Activated T-helper 9 cell treated with anti-CD3 and anti-CD28 coated beads, Interleukin-2, amount 50 U/mL, for 16 hours (primary cell): ENCODE measurements around the gene GRIA2.
"Not testable (repeated sequence)": the region's sequence is repeated elsewhere in the genome, so short reads cannot be mapped to it uniquely, and the experiment has no call there.

Experiments used
- DNase-seq: peaks from one replicate; pipeline ENCODE4 v3.0.0-alpha.2; 2020; ENCODE audit warnings: low read depth

Gene GRIA2

DNA sequence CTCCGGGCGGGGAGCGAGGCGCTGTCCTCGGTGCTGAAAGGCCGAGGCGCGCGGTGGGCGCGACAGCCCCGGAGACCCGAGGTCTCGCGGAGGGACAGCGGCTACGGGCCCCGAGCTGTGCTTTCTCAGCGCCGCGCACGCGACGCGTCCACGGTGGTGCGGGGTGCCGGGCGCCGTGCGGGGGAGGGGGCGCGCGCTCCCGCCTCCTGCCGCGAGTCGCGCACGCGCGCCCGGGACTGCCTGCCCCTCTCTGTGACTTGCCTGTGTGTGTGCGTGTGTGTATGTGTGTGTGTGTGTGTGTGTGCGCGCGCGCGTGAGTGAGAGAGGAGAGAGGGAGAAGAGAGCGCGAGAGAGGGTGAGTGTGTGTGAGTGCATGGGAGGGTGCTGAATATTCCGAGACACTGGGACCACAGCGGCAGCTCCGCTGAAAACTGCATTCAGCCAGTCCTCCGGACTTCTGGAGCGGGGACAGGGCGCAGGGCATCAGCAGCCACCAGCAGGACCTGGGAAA, at the start of gene GRIA2:
Gene GRIA2 (plus strand): TSS at position 358 of the 511 bp plus-strand sequence. CDS start 315 bp downstream, outside the sequence.
- no peak for DNase-seq

DNA sequence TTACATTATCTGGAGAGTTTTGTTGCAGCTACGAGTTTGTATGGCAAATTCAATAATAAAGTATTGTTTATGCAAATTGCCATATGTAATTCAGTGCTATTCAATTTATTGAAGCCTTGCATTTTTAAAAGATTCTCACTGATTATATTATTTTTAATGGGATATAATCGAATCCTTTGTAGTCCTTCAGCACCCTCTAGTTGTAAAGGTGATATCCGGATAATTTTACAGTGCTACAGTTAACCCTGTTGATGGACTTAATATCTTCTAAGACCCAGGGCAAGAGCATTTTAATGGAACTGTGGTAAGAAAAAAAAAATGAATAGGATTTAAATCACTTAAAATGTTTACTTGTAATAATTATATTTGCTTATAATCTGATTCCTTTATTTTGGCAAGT, 48.5 kb upstream of the GRIA2 start:
- no peak for DNase-seq

DNA sequence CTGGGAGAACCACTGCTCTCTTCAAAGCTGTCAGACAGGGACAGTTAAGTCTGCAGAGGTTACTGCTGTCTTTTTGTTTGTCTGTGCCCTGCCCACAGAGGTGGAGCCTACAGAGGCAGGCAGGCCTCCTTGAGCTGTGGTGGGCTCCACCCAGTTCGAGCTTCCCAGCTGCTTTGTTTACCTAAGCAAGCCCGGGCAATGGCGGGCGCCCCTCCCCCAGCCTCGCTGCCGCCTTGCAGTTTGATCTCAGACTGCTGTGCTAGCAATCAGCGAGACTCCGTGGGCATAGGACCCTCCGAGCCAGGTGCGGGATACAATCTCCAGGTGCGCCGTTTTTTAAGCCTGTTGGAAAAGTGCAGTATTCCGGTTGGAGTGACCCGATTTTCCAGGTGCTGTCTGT, 40.3 kb upstream of the GRIA2 start:
- DNase-seq = not testable (repeated sequence)

DNA sequence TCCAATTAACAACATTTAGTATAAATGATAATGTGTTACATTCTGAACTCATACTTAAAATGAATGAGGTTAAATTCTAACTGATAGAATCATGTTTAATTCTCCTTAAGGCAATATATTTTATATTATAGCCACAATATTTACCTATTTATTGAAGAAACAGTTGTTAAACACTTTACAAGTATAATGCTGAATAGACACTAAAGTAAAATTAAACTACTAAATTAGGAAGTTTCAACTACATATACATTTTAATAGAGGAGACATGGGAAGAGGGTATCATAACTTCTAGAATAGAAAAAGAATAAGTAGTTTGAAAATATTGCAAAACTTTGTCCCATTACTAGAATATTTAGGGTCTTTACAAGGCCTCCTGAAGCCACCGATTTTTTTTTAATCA, 36.2 kb upstream of the GRIA2 start:
- DNase-seq = no peak

- DNase-seq = no peak
These were observed 35.2 kb upstream of the GRIA2 start for GRCh38 chr4:157185363-157185762.

DNA sequence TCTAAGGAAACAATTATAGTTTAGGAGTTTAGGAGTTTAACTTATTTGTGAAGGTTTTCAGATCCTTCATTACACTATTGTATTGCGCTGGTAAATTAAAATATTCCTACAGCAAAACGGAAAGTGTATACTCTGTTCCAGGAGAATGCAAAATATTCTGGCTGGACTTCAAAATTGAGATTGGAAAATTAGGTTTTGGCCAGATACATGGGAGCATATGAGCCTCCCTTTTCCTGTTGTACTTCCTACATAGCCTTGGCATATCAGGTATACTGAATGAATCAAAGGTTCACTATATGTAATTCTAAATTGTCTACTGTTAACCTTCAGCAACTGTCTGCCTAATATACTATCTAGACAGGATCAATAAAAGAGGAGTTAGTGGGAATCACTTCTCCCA, 25.2 kb upstream of the GRIA2 start:
- no peak for DNase-seq

- DNase-seq = no peak
These were observed 24.5 kb upstream of the GRIA2 start for GRCh38 chr4:157196046-157196445.

DNA sequence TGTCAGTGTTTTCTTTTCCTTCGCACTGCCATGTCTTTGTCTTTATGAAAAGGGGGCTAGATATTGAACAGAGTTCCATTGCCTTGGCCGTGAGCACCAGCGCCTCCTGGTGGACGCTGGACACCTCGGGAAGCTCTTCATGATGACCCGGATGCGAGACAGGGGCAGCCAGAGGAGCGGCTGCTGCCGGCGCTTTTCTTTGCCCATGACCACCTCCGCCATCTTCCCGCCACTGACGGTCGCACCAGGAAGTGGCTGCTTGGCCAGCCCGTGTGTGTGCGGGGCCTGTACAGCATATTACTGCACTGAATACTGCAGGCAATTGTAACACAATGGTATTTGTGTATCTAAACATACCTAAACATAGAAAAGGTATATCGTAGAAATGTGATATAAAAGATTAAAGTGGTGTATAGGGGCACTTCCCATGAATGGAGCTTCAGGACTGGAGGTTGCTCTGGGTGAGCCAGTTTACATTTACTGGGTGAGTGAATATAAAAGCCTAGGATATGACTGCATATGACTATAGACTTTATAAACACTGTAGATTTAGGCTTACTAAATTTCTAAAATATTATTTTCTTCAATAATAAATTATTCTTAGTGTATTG, 15.8 kb upstream of the GRIA2 start:
- no peak for DNase-seq

DNA sequence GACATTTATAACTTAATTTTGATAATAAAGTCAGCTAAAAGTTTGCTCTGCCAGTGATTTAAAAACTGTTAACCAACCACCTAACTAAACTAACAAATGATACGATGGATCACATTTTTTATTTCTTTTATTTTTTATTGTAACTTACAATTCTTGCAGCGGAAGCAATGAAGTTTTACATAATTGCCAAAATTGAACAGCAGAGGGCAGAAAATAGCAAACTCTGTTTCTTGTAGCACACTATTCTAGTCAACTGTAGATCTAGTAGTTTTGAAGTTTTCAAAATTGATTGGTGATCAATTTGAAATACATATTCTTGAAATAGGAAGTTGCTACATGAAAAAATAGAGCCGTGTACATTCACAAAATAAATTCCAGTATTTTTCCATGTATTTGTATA, 2.8 kb upstream of the GRIA2 start:
- DNase-seq = no peak

DNA sequence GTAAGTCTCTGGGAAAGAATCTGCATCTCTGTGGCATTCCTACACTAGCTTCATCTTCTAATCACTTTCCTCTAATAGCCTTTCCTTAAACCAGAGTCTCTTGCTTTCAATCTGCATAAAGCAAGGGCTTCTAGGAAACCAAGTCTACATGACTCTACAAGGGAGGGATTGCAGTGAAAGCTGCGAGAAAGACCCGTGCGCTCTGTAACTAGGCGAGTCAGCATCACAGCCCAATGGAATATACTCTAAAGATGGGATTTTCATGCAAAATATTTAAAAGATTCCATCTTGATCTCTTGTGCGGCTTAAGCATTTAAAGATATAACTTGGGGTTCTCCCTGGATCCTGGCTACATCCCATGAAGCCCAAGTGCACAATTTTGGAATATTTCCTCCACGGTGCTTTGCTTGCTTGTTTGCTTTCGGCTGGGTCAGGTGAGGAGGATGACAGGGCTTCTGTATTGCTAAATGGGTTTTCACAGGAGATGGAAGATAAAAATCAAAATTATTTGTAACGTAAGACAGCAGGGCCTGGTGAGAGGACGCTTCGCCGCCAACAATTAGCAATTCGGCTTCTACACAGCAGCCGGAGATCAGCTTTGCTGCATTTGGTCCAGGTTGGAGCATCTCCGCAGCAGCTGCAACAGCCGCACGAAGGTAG, 687 bp upstream of the GRIA2 start:
- no peak for DNase-seq

- DNase-seq = no peak
These were observed 932 bp downstream of the GRIA2 start for GRCh38 chr4:157221426-157221894.

DNA sequence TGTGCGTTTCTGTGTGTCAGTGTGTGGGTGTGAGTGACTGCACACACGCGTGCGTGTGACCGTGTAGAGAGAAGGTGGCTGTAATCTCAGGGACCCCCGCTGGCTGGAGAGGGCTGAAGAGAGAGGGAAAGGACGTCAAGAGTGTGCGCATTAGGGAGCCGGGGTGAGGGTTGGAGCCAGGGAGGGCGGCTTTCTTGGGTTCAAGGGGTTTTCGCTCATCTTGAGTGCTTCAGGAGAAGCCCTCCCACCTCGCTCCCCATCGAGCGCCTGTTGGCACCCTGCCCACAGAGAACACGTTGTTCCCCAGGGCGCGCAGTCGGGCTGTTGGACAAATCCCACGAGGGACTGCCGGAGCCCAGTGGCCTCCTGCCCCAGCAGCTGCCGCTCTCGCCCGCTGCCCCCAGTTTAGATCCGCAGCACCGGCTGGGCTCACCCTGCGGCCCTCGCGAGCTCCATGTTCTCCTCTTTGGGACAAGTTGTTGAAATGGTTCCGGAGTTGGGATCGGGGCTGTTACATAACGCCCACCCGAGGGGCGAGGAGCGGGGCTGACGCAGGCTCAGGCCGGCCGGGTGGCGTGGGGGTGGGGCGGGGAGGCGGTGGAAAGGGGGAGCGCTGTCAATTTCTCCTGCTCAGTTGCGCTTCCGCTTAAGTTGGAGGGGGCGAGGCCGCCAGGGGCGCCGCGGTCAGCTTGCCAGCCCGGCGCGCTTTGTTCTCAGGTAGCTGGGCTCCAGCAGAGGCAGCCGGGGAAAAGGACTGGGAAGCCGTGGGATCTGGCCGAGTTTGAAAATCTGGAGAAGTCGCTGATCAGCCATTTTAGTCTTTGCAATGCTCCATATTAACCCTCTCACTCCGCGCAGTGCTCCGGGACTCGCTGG, 1.6 kb downstream of the GRIA2 start:
- no peak for DNase-seq

DNA sequence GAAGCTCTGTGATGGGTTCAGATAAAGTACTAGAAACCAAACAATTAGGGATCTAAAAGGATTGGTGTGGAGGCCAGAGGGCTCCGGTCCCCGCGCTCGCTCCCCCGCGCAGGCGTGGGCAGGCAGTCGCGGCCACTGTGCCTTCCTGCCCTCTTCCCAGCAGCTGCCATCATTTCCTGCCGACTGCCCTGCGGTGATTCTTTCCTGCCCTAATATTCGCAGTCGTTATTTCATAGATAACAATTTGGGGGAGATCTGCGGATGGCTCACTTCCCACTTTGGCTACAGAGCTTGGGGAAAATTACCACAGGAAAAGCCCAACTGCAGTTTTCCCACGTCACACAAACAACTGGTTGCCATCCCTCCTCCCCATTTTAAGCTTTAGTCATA, 2.2 kb downstream of the GRIA2 start:
- DNase-seq = no peak

GRCh38 chr4:157223456-157223855, 2.9 kb downstream of the GRIA2 start:
- DNase-seq = no peak

DNA sequence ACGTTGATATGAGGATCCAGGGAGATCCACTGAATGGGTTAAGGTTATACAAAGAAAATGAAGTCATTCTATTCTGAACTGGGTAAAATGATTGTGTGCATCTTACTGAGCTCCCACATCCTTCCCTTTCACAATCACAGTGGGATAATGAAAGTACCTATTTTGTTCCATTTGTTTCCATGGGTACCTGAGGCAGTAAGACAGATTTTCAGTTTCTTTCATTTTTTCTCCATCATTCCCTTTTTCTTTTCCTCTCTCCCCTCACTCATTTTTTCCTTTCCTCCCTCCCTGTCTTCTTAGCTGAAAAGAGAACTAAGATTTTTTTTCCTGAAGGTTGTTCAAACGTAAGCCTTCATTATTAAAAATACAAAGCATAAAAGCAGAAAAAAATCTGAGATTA, 4.6 kb downstream of the GRIA2 start:
- no peak for DNase-seq

GRCh38 chr4:157226035-157226434, 5.5 kb downstream of the GRIA2 start:
- DNase-seq = no peak

DNA sequence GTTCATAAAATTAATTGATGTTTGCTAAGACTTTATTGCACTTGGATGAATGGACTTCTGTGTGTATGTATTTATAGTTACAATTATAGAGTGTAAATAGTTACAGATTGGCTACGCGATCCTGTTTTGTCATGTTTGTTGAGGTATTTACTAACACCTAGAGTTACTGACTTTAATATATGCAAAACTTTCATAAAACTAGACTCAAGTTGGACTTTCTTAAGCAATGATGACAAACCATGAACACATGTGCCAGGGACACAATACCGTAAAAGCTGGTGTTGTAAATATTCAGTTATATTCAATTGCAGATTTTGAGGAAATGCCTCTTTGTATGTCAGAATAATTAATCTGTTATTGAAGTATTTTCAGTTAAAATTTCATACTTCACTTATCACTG, 6.1 kb downstream of the GRIA2 start:
- no peak for DNase-seq

DNA sequence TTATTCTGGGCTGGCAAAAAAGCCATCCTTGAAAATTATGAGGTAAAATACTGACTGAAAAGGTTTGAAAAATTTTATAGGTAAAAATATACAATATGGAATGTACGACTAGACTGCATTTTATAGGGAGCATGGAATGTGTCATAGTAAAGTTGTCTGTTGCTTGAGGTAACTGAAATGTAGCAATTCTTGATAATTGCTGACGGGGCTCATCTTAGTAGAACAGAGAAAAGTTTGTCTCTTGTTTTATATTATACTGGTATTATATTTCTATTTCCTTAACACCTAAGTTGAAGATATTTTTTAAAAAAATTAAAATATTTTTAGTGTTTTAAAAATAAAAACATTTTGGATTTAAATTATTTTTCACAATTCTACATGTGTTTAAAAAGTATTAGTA, 11.0 kb downstream of the GRIA2 start:
- no peak for DNase-seq

GRCh38 chr4:157242871-157243270, 22.3 kb downstream of the GRIA2 start:
- DNase-seq = no peak

DNA sequence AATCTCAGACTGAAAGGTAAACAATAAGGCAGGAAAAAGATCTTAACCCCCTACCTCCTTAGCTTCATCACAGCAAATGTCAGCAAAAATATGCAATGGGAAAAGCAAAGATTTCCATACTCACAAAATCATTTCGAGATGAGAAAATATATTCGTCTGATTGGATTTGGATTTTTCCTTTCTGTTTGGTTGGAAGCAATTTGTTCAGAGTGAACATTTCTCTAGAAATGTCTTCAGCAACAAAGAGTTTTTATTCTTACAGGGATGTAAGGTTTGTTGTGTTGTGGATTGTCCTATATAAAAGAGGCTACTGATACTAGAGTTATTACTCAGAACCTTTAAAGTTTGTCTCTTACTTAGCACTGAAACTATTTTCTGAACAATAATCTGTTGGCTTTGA, 23.8 kb downstream of the GRIA2 start:
- DNase-seq = no peak

GRCh38 chr4:157245351-157245750, 24.8 kb downstream of the GRIA2 start:
- DNase-seq = no peak

DNA sequence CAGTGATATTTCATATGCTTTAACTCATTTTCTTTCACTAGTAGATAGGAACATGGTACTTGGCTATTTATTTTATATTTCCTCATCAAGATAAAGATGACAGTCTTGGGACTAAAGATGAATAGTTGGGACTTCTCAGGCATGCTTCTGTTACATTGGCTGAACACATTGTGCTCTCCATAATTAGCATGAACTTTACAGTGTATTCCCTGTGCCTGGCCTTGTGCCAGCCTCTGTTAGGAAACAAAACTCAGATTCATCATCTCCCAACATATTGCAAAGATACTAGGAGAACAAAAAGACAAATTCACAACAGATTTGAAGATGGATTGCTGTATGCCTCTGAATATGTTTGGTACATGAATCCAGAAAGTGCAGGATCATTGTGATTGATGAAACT, 26.4 kb downstream of the GRIA2 start:
- no peak for DNase-seq

GRCh38 chr4:157258165-157258564, 37.6 kb downstream of the GRIA2 start:
- DNase-seq = not testable (repeated sequence)
